GM04503 (cell line): ENCODE measurements around the gene ANKRD24.
"Not testable (repeated sequence)": the region's sequence is repeated elsewhere in the genome, so short reads cannot be mapped to it uniquely, and the experiment has no call there.

Experiments used
- DNase-seq: peaks from one replicate; pipeline ENCODE4 v3.0.0-alpha.2; 2012; ENCODE audit warnings: low read depth

ANKRD24 gene

GRCh38 chr19:4231521-4231920 is 49.0 kb downstream of the ANKRD24 start:
- not testable (repeated sequence) for DNase-seq

- DNase-seq = not testable (repeated sequence)
These were observed 49.6 kb downstream of the ANKRD24 start for GRCh38 chr19:4232139-4232538.

GRCh38 chr19:4232614-4233281 is 50.3 kb downstream of the ANKRD24 start:
- DNase-seq = no peak

- DNase-seq = no peak
These were observed 50.9 kb downstream of the ANKRD24 start for GRCh38 chr19:4233282-4233853.

- no peak for DNase-seq
These were observed 51.8 kb downstream of the ANKRD24 start for GRCh38 chr19:4234142-4234861.

- DNase-seq = no peak
These were observed 52.3 kb downstream of the ANKRD24 start for GRCh38 chr19:4234862-4235201.

GRCh38 chr19:4237510-4237909 is 55.0 kb downstream of the ANKRD24 start:
- not testable (repeated sequence) for DNase-seq

GRCh38 chr19:4238831-4239230 is 56.3 kb downstream of the ANKRD24 start:
- no peak for DNase-seq

- no peak for DNase-seq
These were observed 59.4 kb downstream of the ANKRD24 start for GRCh38 chr19:4241824-4242430.

GRCh38 chr19:4245938-4246337 is 63.4 kb downstream of the ANKRD24 start:
- DNase-seq = not testable (repeated sequence)

GRCh38 chr19:4246767-4247593 is 64.5 kb downstream of the ANKRD24 start, which contains the start of gene YJU2:
YJU2 (plus strand) TSS chr19:4247080; CDS start chr19:4247147, 67 bp downstream.
- peak; percentile 93 for DNase-seq

GRCh38 chr19:4256563-4256962 is 74.1 kb downstream of the ANKRD24 start:
- no peak for DNase-seq

- no peak for DNase-seq
These were observed 74.5 kb downstream of the ANKRD24 start for GRCh38 chr19:4257025-4257424.

GRCh38 chr19:4258181-4258580 is 75.7 kb downstream of the ANKRD24 start:
- no peak for DNase-seq

- no peak for DNase-seq
These were observed 78.2 kb downstream of the ANKRD24 start for GRCh38 chr19:4260613-4261191.

- DNase-seq = no peak
These were observed 82.3 kb downstream of the ANKRD24 start for GRCh38 chr19:4264812-4265211.

GRCh38 chr19:4266253-4267000 is 83.9 kb downstream of the ANKRD24 start:
- DNase-seq = no peak

GRCh38 chr19:4267101-4267900 is 84.8 kb downstream of the ANKRD24 start:
- no peak for DNase-seq

- DNase-seq = no peak
These were observed 85.7 kb downstream of the ANKRD24 start for GRCh38 chr19:4267901-4268815.
